ENCODE results near the gene FBXL12. TPM values are rescaled to one million over a fixed set of nuclear protein-coding genes. Genes with fewer than 3 reads are reported as not detected.
"Not testable (repeated sequence)": the region's sequence is repeated elsewhere in the genome, so short reads cannot be mapped to it uniquely, and the experiment has no call there.

FBXL12 gene
- total and polyA plus RNA-seq, 4 experiments from 2014 or later: 10.8 to 30.7 (median 20.1) TPM

DNA sequence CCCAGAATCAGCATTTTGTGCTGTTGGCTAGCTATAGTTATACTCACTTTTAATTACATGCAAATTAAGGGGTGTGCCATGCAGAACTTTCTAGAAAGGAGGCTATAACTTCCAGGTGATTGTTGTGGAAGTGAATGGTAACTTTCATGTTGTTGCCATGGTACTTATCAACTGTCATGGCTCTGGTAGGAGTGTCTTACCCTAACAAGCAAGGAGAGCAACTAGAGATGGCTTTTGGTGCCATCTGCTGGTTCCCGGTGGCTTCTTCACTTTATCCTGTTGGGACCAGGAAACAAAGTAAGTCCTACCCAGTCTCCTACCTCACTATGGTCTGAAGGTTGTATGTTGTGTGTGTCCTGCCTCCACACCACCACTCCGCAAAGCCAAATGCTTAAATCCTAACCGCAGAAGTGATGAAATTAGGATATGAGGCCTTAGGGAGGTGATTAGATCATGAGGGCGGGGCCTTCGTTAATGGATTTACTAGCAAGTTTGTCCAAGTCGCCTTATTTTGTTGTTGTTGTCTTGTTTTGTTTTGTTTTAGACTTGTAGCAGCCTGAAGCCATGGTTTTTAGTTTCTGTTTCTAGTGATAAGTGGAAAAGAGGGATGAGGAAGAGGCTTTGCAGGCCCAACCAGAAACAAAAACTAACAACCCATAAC lies 22.6 kb downstream of the FBXL12 start:
- H3K36me3 ChIP-seq (ENCODE audit: insufficient read depth, low read length): no peaks in the 10 kb centered on the region
- H3K9me3 ChIP-seq (ENCODE audit: control insufficient read depth in 1 of 2, low read length in 2 of 2): no peaks in the 10 kb centered on the region
- peak overlapping the region; percentile 89 to 97 (median 94) for H3K27ac Mint-ChIP-seq
- no peaks in the 10 kb centered on the region for H3K27me3 Mint-ChIP-seq
- H3K4me1 ChIP-seq (ENCODE audit: insufficient read depth, low read length): peaks cover 20% of the 10 kb centered on the region
- H3K4me1 Mint-ChIP-seq: peaks cover 19 to 35% (median 28%) of the 10 kb centered on the region in 4 donors
- CTCF ChIA-PET (ENCODE audit: partially characterized antibody): interaction anchor here (0.6 to 3.8 kb wide), 15 partner anchors 13 to 591 kb away, joined by 3 to 37 read pairs (median 4); partner anchors contain the start of genes UBL5 and ZNF121
- peak; percentile 84 to 93 (median 90) for DNase-seq
- H3K36me3 Mint-ChIP-seq: peaks cover 0 to 10% of the 10 kb centered on the region in 2 donors
- intact Hi-C loops (cut with micrococcal nuclease): loop anchor here (1.0 kb wide), 9 partner anchors 11 to 591 kb away; partner anchors contain the start of genes FBXL12, PIN1, ZNF266 and ZNF561
- H3K27me3 ChIP-seq (ENCODE audit: insufficient read depth, low read length): no peaks in the 10 kb centered on the region
- H3K4me3 Mint-ChIP-seq: peak overlapping the region in 2 of 8 donors; percentile 11 to 55
- H3K9me3 Mint-ChIP-seq: peaks cover 0 to 6% (median under 1%) of the 10 kb centered on the region in 8 donors
- H3K27ac ChIP-seq (ENCODE audit: low read depth, low read length): peak overlapping the region; percentile 48
- POLR2A ChIA-PET (ENCODE audit: partially characterized antibody): interaction anchor here (0.6 to 1.3 kb wide), 3 partner anchors 22 to 170 kb away, joined by 3 to 13 read pairs (median 3); partner anchors contain the start of gene ZNF846
- H3K4me3 ChIP-seq (ENCODE audit: low read length in 2 of 2): no peak overlapping the region

- H3K4me1 Mint-ChIP-seq: peaks cover 16 to 33% (median 25%) of the 10 kb centered on the region in 4 donors
- peaks cover 0 to 6% (median under 1%) of the 10 kb centered on the region in 8 donors for H3K9me3 Mint-ChIP-seq
- H3K27me3 Mint-ChIP-seq: no peaks in the 10 kb centered on the region
- ChIA-PET CTCF (ENCODE audit: partially characterized antibody) (interaction anchor here (1.0 to 1.1 kb wide), 3 partner anchors 15 to 358 kb away, joined by 3 to 4 read pairs (median 3); partner anchors contain the start of gene ZNF266), POLR2A (ENCODE audit: partially characterized antibody) (interaction anchor here (0.7 to 2.4 kb wide), 5 partner anchors 16 to 35 kb away, joined by 3 to 8 read pairs (median 4); partner anchors contain the start of genes FBXL12, UBL5 and ZNF846)
- H3K36me3 Mint-ChIP-seq: peaks cover 0 to 10% of the 10 kb centered on the region in 2 donors
- H3K4me1 ChIP-seq (ENCODE audit: insufficient read depth, low read length): peaks cover 14% of the 10 kb centered on the region
- peak overlapping the region; percentile 84 to 92 (median 90) for H3K4me3 Mint-ChIP-seq
- no peaks in the 10 kb centered on the region for H3K27me3 ChIP-seq (ENCODE audit: insufficient read depth, low read length)
- peak overlapping the region; percentile 94 for H3K27ac ChIP-seq (ENCODE audit: low read depth, low read length)
- peak in 2 of 5 donors; percentile 65 to 80 for DNase-seq
- intact Hi-C loops (cut with micrococcal nuclease): loop anchor here (2.0 kb wide), 2 partner anchors 42 to 484 kb away; partner anchors contain the start of genes PIN1 and ZNF699
- H3K9me3 ChIP-seq (ENCODE audit: control insufficient read depth in 1 of 2, low read length in 2 of 2): no peaks in the 10 kb centered on the region
- peak overlapping the region; percentile 52 to 72 for H3K4me3 ChIP-seq (ENCODE audit: low read length in 2 of 2)
- H3K36me3 ChIP-seq (ENCODE audit: insufficient read depth, low read length): no peaks in the 10 kb centered on the region
- peak overlapping the region; percentile 92 to 99 (median 98) for H3K27ac Mint-ChIP-seq
Measured at GRCh38 chr19:9793071-9793591, 25.7 kb downstream of the FBXL12 start.

- Mint-ChIP-seq H3K4me1 (peaks cover 16 to 33% (median 25%) of the 10 kb centered on the region in 4 donors), H3K27me3 (no peaks in the 10 kb centered on the region), H3K9me3 (peaks cover 0 to 6% (median under 1%) of the 10 kb centered on the region in 8 donors), H3K27ac (peak overlapping the region; percentile 92 to 99 (median 98)), H3K4me3 (peak overlapping the region; percentile 84 to 92 (median 90)), H3K36me3 (peaks cover 0 to 10% of the 10 kb centered on the region in 2 donors)
- DNase-seq: peak; percentile 88 to 96 (median 92)
- peak overlapping the region; percentile 52 to 72 for H3K4me3 ChIP-seq (ENCODE audit: low read length in 2 of 2)
- intact Hi-C loops (cut with micrococcal nuclease): loop anchor here (1.0 to 2.0 kb wide), 6 partner anchors 24 to 484 kb away; partner anchors contain the start of genes FBXL12, PIN1, ZNF121 and ZNF561
- ChIA-PET POLR2A (ENCODE audit: partially characterized antibody) (interaction anchor here (1.0 to 2.4 kb wide), 4 partner anchors 16 to 35 kb away, joined by 3 to 8 read pairs (median 4); partner anchors contain the start of genes FBXL12 and UBL5), CTCF (ENCODE audit: partially characterized antibody) (interaction anchor here (1.1 kb wide), 1 partner anchor 357 kb away, joined by 3 read pairs; the partner anchor contains the start of gene ZNF266)
- no peaks in the 10 kb centered on the region for H3K9me3 ChIP-seq (ENCODE audit: control insufficient read depth in 1 of 2, low read length in 2 of 2)
- no peaks in the 10 kb centered on the region for H3K27me3 ChIP-seq (ENCODE audit: insufficient read depth, low read length)
- peaks cover 14% of the 10 kb centered on the region for H3K4me1 ChIP-seq (ENCODE audit: insufficient read depth, low read length)
- no peaks in the 10 kb centered on the region for H3K36me3 ChIP-seq (ENCODE audit: insufficient read depth, low read length)
- H3K27ac ChIP-seq (ENCODE audit: low read depth, low read length): peak overlapping the region; percentile 94
Measured at GRCh38 chr19:9792206-9793070, 26.4 kb downstream of the FBXL12 start.

DNA sequence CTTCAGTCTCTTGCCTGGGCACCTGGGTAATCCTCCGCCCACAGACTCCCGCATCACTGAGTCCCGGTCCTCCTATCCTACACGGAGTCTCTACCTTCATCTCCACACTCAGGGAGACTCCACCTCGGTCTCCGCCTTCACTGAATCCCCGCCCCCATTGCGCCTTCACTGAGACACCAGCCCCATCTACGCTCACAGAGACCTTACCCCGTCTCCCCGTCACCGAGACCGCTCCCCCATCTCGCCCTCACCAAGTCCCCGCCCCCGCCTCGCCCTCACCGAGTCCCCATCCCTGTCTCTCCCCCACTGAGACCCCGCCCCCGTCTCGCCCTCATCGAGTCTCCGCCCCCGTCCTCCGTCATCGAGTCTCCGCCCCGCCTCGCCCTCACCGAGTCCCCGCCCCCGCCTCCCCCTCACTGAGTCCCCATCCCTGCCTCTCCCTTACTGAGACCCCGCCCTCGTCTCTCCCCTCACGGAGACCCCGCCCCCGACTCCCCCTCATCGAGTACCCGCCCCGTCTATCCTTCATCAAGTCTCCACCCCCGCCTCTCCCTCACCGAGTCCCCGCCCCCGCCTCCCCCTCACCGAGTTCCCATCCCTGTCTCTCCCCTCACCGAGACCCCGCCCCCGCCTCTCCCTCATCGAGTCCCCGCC lies 27.2 kb downstream of the FBXL12 start:
- Histone ChIP-seq H3K36me3 (ENCODE audit: insufficient read depth, low read length) (no peaks in the 10 kb centered on the region), H3K4me3 (ENCODE audit: low read length in 2 of 2) (peak overlapping the region; percentile 52 to 72), H3K4me1 (ENCODE audit: insufficient read depth, low read length) (peaks cover 14% of the 10 kb centered on the region), H3K9me3 (ENCODE audit: control insufficient read depth in 1 of 2, low read length in 2 of 2) (no peaks in the 10 kb centered on the region), H3K27ac (ENCODE audit: low read depth, low read length) (peak overlapping the region; percentile 94), H3K27me3 (ENCODE audit: insufficient read depth, low read length) (no peaks in the 10 kb centered on the region)
- H3K27me3 Mint-ChIP-seq: no peaks in the 10 kb centered on the region
- peaks cover 0 to 6% (median under 1%) of the 10 kb centered on the region in 8 donors for H3K9me3 Mint-ChIP-seq
- peak overlapping the region; percentile 84 to 92 (median 90) for H3K4me3 Mint-ChIP-seq
- peaks cover 17 to 34% (median 27%) of the 10 kb centered on the region in 4 donors for H3K4me1 Mint-ChIP-seq
- ChIA-PET POLR2A (ENCODE audit: partially characterized antibody) (interaction anchor here (1.2 kb wide), 1 partner anchor 23 kb away, joined by 7 read pairs; the partner anchor contains the start of gene ZNF846), CTCF (ENCODE audit: partially characterized antibody) (interaction anchor here (1.3 to 1.6 kb wide), 2 partner anchors 166 to 207 kb away, joined by 7 read pairs; partner anchors contain the start of gene ZNF121)
- H3K36me3 Mint-ChIP-seq: peaks cover 0 to 10% of the 10 kb centered on the region in 2 donors
- DNase-seq: peak; percentile 86 to 98 (median 88)
- intact Hi-C loops (cut with micrococcal nuclease): loop anchor here (1.0 to 2.0 kb wide), 6 partner anchors 23 to 483 kb away; partner anchors contain the start of genes FBXL12, PIN1, ZNF121 and ZNF561
- H3K27ac Mint-ChIP-seq: peak overlapping the region; percentile 92 to 99 (median 98)

- H3K27me3 Mint-ChIP-seq; H3K36me3 ChIP-seq (ENCODE audit: insufficient read depth, low read length); H3K27me3 ChIP-seq (ENCODE audit: insufficient read depth, low read length); H3K36me3 Mint-ChIP-seq; H3K9me3 ChIP-seq (ENCODE audit: control insufficient read depth in 1 of 2, low read length in 2 of 2); DNase-seq; intact Hi-C loops (cut with micrococcal nuclease); H3K9me3 Mint-ChIP-seq: not testable (repeated sequence)
- Histone ChIP-seq H3K27ac (ENCODE audit: low read depth, low read length) (peak overlapping the region; percentile 94), H3K4me3 (ENCODE audit: low read length in 2 of 2) (peak overlapping the region in 1 of 2 donors; percentile 51), H3K4me1 (ENCODE audit: insufficient read depth, low read length) (peaks cover 13% of the 10 kb centered on the region)
- CTCF ChIA-PET (ENCODE audit: partially characterized antibody): interaction anchor here (1.3 to 1.6 kb wide), 2 partner anchors 165 to 206 kb away, joined by 7 read pairs; partner anchors contain the start of gene ZNF121
- POLR2A ChIA-PET (ENCODE audit: partially characterized antibody): interaction anchor here (1.2 kb wide), 1 partner anchor 22 kb away, joined by 7 read pairs; the partner anchor contains the start of gene ZNF846
- Mint-ChIP-seq H3K4me1 (peaks cover 18 to 34% (median 26%) of the 10 kb centered on the region in 4 donors), H3K4me3 (peak overlapping the region in 6 of 8 donors; percentile 20 to 92 (median 90)), H3K27ac (peak overlapping the region; percentile 92 to 99 (median 98))
Measured at GRCh38 chr19:9791073-9791367, 27.9 kb downstream of the FBXL12 start.

DNA sequence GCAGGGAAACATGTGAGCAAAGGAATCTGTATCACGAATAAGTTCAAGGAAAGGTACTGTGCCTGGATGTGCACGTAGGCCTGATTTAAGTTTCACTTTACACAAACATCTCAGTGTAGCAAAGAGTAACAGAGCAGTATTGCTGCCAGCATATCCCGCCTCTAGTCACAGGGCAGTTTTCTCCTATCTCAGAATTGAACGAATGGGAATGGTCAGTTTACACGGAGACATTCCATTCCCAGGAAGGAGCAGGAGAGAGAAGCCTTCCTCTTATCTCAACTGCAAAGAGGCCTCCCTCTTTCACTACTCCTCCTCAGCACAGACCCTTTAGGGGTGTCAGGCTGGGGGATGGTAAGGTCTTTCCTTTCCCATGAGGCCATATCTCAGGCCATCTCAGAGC lies 29.3 kb downstream of the FBXL12 start:
- H3K27me3 Mint-ChIP-seq; H3K36me3 Mint-ChIP-seq; H3K9me3 Mint-ChIP-seq; H3K9me3 ChIP-seq (ENCODE audit: control insufficient read depth in 1 of 2, low read length in 2 of 2); DNase-seq; H3K27me3 ChIP-seq (ENCODE audit: insufficient read depth, low read length); H3K36me3 ChIP-seq (ENCODE audit: insufficient read depth, low read length); intact Hi-C loops (cut with micrococcal nuclease); POLR2A ChIA-PET (ENCODE audit: partially characterized antibody); CTCF ChIA-PET (ENCODE audit: partially characterized antibody); H3K4me3 ChIP-seq (ENCODE audit: low read length in 2 of 2); H3K27ac ChIP-seq (ENCODE audit: low read depth, low read length): not testable (repeated sequence)
- Mint-ChIP-seq H3K27ac (peak overlapping the region in 3 of 7 donors; percentile 7 to 82 (median 56)), H3K4me1 (peaks cover 20 to 44% (median 32%) of the 10 kb centered on the region in 4 donors), H3K4me3 (peak overlapping the region in 1 of 8 donors; percentile 74)
- H3K4me1 ChIP-seq (ENCODE audit: insufficient read depth, low read length): peaks cover 15% of the 10 kb centered on the region

Measured in CD4-positive, alpha-beta memory T cell (primary cell).